Activated CD8-positive, alpha-beta memory T cell treated with anti-CD3 and anti-CD28 coated beads for 4 hours (primary cell): ENCODE data around the gene GOT2.
"Not testable (repeated sequence)": the region's sequence is repeated elsewhere in the genome, so short reads cannot be mapped to it uniquely, and the experiment has no call there.

Source experiments
- DNase-seq, 2 donors: peaks; one replicate each; pipeline ENCODE4 v3.0.0-alpha.2; 2020; ENCODE audit warnings: low read depth in 2 of 2

The GOT2 gene

GRCh38 chr16:58717994-58718393, 16.1 kb downstream of the GOT2 start:
- DNase-seq = no peak

- no peak for DNase-seq
Measured at GRCh38 chr16:58716468-58716867, 17.6 kb downstream of the GOT2 start.

GRCh38 chr16:58713742-58714141, 20.4 kb downstream of the GOT2 start:
- DNase-seq = no peak

GRCh38 chr16:58709333-58709732, 24.8 kb downstream of the GOT2 start:
- no peak for DNase-seq

- no peak for DNase-seq
Measured at GRCh38 chr16:58699151-58699550, 35.0 kb downstream of the GOT2 start.

- DNase-seq = no peak
Measured at GRCh38 chr16:58695368-58695767, 38.7 kb downstream of the GOT2 start.

GRCh38 chr16:58692450-58692849, 41.7 kb downstream of the GOT2 start:
- no peak for DNase-seq

- not testable (repeated sequence) for DNase-seq
Measured at GRCh38 chr16:58686985-58687706, 47.0 kb downstream of the GOT2 start.

- DNase-seq = no peak
Measured at GRCh38 chr16:58685084-58685449, 49.0 kb downstream of the GOT2 start.

- peak; percentile 42 to 43 for DNase-seq
Measured at GRCh38 chr16:58684354-58685083, 49.6 kb downstream of the GOT2 start, which contains the start of gene SLC38A7. Gene SLC38A7 (minus strand): TSS chr16:58684770. CDS start chr16:58680126, 4,644 bp downstream.

GRCh38 chr16:58684001-58684353, 50.1 kb downstream of the GOT2 start:
- no peak for DNase-seq

- no peak for DNase-seq
Measured at GRCh38 chr16:58679763-58680162, 54.4 kb downstream of the GOT2 start.

GRCh38 chr16:58678716-58679115, 55.4 kb downstream of the GOT2 start:
- DNase-seq = no peak

GRCh38 chr16:58678269-58678668, 55.8 kb downstream of the GOT2 start:
- no peak for DNase-seq

- DNase-seq = no peak
Measured at GRCh38 chr16:58670946-58671583, 63.1 kb downstream of the GOT2 start.

GRCh38 chr16:58670177-58670576, 63.9 kb downstream of the GOT2 start:
- DNase-seq = no peak

GRCh38 chr16:58665200-58665599, 68.9 kb downstream of the GOT2 start:
- no peak for DNase-seq

- DNase-seq = no peak
Measured at GRCh38 chr16:58661199-58661830, 72.8 kb downstream of the GOT2 start.

- DNase-seq = not testable (repeated sequence)
Measured at GRCh38 chr16:58659911-58660310, 74.2 kb downstream of the GOT2 start.

- DNase-seq = no peak
Measured at GRCh38 chr16:58658796-58659211, 75.3 kb downstream of the GOT2 start.
